H9 (cell line): ENCODE results near the gene EPHX1. TPM values are rescaled to one million over a fixed set of nuclear protein-coding genes. Genes with fewer than 3 reads are reported as not detected.

Experiments used
- DNase-seq: peaks from one replicate; pipeline ENCODE4 v3.0.0-alpha.2; 2017
- H2AFZ ChIP-seq: one replicate; pipeline ENCODE4 v1.6.1; 2013; ENCODE audit warnings: mild to moderate bottlenecking, low read length, control low read depth, moderate library complexity
- H2AK5ac ChIP-seq: 2 replicates; pipeline ENCODE4 v1.6.1; 2013; ENCODE audit warnings: low read length, control low read depth, mixed read lengths; ENCODE audit not compliant: insufficient read length
- H2BK120ac ChIP-seq: one replicate; pipeline ENCODE4 v1.6.1; 2013; ENCODE audit warnings: low read depth, mild to moderate bottlenecking, low read length, control low read depth, inconsistent platforms; ENCODE audit not compliant: poor library complexity, severe bottlenecking
- H2BK12ac ChIP-seq: 2 replicates; pipeline ENCODE4 v1.6.1; 2013; ENCODE audit warnings: low read length, control low read depth, mixed read lengths, low read depth; ENCODE audit not compliant: insufficient read length
- H2BK15ac ChIP-seq: 2 replicates; pipeline ENCODE4 v1.6.1; 2013; ENCODE audit warnings: low read depth, low read length, control low read depth
- H2BK20ac ChIP-seq: one replicate; pipeline ENCODE4 v1.6.1; 2013; ENCODE audit warnings: low read depth, mild to moderate bottlenecking, low read length, control low read depth, inconsistent platforms; ENCODE audit not compliant: poor library complexity, severe bottlenecking
- H2BK5ac ChIP-seq: 2 replicates; pipeline ENCODE4 v1.6.1; 2013; ENCODE audit warnings: low read length, control low read depth, mixed read lengths; ENCODE audit not compliant: insufficient read length
- H3K14ac ChIP-seq: 2 replicates; pipeline ENCODE4 v1.6.1; 2013; ENCODE audit warnings: low read length, control low read depth; ENCODE audit not compliant: insufficient read depth
- H3K18ac ChIP-seq: 2 replicates; pipeline ENCODE4 v1.6.1; 2013; ENCODE audit warnings: low read depth, mild to moderate bottlenecking, mixed read lengths, low read length, control low read depth; ENCODE audit not compliant: insufficient read length
- H3K23ac ChIP-seq: 2 replicates; pipeline ENCODE4 v1.6.1; 2013; ENCODE audit warnings: low read length, control low read depth, mixed read lengths, low read depth; ENCODE audit not compliant: insufficient read length
- H3K23me2 ChIP-seq: 2 replicates; pipeline ENCODE4 v1.6.1; 2013; ENCODE audit warnings: low read depth, mild to moderate bottlenecking, mixed read lengths, low read length, control low read depth; ENCODE audit not compliant: insufficient read length, poor library complexity, severe bottlenecking
- H3K27ac ChIP-seq: 2 replicates; pipeline ENCODE4 v1.5.1; 2013; ENCODE audit warnings: low read length, control low read depth, mixed read lengths, low read depth; ENCODE audit not compliant: insufficient read length
- H3K27me3 ChIP-seq: 2 replicates; pipeline ENCODE4 v1.6.1; 2013; ENCODE audit warnings: low read length, control low read depth, inconsistent platforms; ENCODE audit not compliant: insufficient read depth
- H3K4ac ChIP-seq: 2 replicates; pipeline ENCODE4 v1.6.1; 2013; ENCODE audit warnings: low read depth, mild to moderate bottlenecking, control low read depth, inconsistent platforms, low read length, moderate library complexity
- H3K4me1 ChIP-seq: 2 replicates; pipeline ENCODE4 v1.6.1; 2013; ENCODE audit warnings: low read length, control low read depth, inconsistent platforms; ENCODE audit not compliant: insufficient read depth
- H3K4me2 ChIP-seq: 2 replicates; pipeline ENCODE4 v1.6.1; 2013; ENCODE audit warnings: low read length, control low read depth, mixed read lengths; ENCODE audit not compliant: insufficient read length, insufficient read depth
- H3K56ac ChIP-seq: 2 replicates; pipeline ENCODE4 v1.6.1; 2013; ENCODE audit warnings: low read depth, mild to moderate bottlenecking, mixed read lengths, low read length, control low read depth; ENCODE audit not compliant: insufficient read length
- H3K79me1 ChIP-seq: 2 replicates; pipeline ENCODE4 v1.6.1; 2013; ENCODE audit warnings: low read depth, mild to moderate bottlenecking, moderate library complexity, low read length, control low read depth, inconsistent platforms; ENCODE audit not compliant: insufficient read depth, poor library complexity, severe bottlenecking
- H3K79me2 ChIP-seq: 2 replicates; pipeline ENCODE4 v1.6.1; 2013; ENCODE audit warnings: low read length, control low read depth, inconsistent platforms; ENCODE audit not compliant: insufficient read depth
- H3K9ac ChIP-seq: 2 replicates; pipeline ENCODE4 v1.6.1; 2013; ENCODE audit warnings: low read length, control low read depth, mixed read lengths; ENCODE audit not compliant: insufficient read length; ENCODE audit errors: extremely low read depth
- H3K9me3 ChIP-seq: one replicate; pipeline ENCODE4 v1.6.1; 2013; ENCODE audit warnings: low read depth, low read length, inconsistent platforms; ENCODE audit not compliant: control insufficient read depth
- H3T11ph ChIP-seq: one replicate; pipeline ENCODE4 v1.6.1; 2013; ENCODE audit warnings: mild to moderate bottlenecking, low read length, control low read depth, inconsistent platforms
- H4K20me1 ChIP-seq: one replicate; pipeline ENCODE4 v1.6.1; 2013; ENCODE audit not compliant: control insufficient read depth, insufficient read length, insufficient read depth
- H4K5ac ChIP-seq: 2 replicates; pipeline ENCODE4 v1.6.1; 2013; ENCODE audit warnings: low read depth, mild to moderate bottlenecking, mixed read lengths, low read length, control low read depth; ENCODE audit not compliant: insufficient read length
- H4K8ac ChIP-seq: replicated peaks from 2 replicates; pipeline ENCODE4 v1.6.1; 2013; ENCODE audit warnings: low read length, control low read depth, mixed read lengths, low read depth; ENCODE audit not compliant: insufficient read length
- H4K91ac ChIP-seq: 2 replicates; pipeline ENCODE4 v1.6.1; 2013; ENCODE audit warnings: low read depth, mild to moderate bottlenecking, moderate library complexity, mixed read lengths, low read length, control low read depth; ENCODE audit not compliant: insufficient read length
- H3K27ac Mint-ChIP-seq, 3 experiments: 2 replicates in 2 of 3; 3 replicates in 1 of 3; pipeline ENCODE4 v1.8.0; 2020 to 2021; ENCODE audit warnings: mixed read lengths in 3 of 3, mild to moderate bottlenecking in 1 of 3, moderate library complexity in 1 of 3
- H3K27me3 Mint-ChIP-seq: 2 replicates; pipeline ENCODE4 v1.8.0; 2021; ENCODE audit warnings: low read depth, mild to moderate bottlenecking, moderate library complexity, mixed read lengths
- H3K36me3 Mint-ChIP-seq, 3 experiments: 2 replicates in 2 of 3; 3 replicates in 1 of 3; pipeline ENCODE4 v1.8.0; 2020 to 2021; ENCODE audit warnings: low read depth in 3 of 3, mixed read lengths in 3 of 3; ENCODE audit not compliant: insufficient read depth in 1 of 3
- H3K4me1 Mint-ChIP-seq, 2 experiments: 2 replicates each; pipeline ENCODE4 v1.8.0; 2020; ENCODE audit warnings: mixed read lengths in 2 of 2
- H3K4me3 Mint-ChIP-seq, 2 experiments: 2 replicates in 1 of 2; 3 replicates in 1 of 2; pipeline ENCODE4 v1.8.0; 2020 to 2021; ENCODE audit warnings: mild to moderate bottlenecking in 2 of 2, mixed read lengths in 2 of 2, moderate library complexity in 1 of 2
- H3K9me3 Mint-ChIP-seq, 2 experiments: 2 replicates in 1 of 2; 3 replicates in 1 of 2; pipeline ENCODE4 v1.8.0; 2020; ENCODE audit warnings: mild to moderate bottlenecking in 2 of 2, mixed read lengths in 2 of 2, moderate library complexity in 1 of 2
- WGBS: extraction: QIAGEN DNeasy Blood & Tissue Kit; methylation state at CpG from one replicate; pipeline ENCODE4 v1.1.7; 2013; ENCODE audit warnings: missing lambda C conversion rate, low lambda C conversion rate, mixed read lengths; ENCODE audit not compliant: insufficient read length; ENCODE audit errors: extremely low coverage; 5-methylcytosine and 5-hydroxymethylcytosine counted together
- total RNA-seq: library from RNA; stranded (reverse); gene quantifications from 2 replicates; pipeline ENCODE4 v1.2.1, GENCODE V29; 2021
- TF ChIP-seq, protein P1 (sequence below): fragments of 200-600 bp; sonication (generic); conservative IDR thresholded peaks from 3 replicates; pipeline ENCODE4 v1.8.0; 2021; ENCODE audit warnings: antibody characterized with exemption, mild to moderate bottlenecking

EPHX1 gene
- total RNA-seq, 1 experiment from 2014 or later: 40.6 TPM

DNA sequence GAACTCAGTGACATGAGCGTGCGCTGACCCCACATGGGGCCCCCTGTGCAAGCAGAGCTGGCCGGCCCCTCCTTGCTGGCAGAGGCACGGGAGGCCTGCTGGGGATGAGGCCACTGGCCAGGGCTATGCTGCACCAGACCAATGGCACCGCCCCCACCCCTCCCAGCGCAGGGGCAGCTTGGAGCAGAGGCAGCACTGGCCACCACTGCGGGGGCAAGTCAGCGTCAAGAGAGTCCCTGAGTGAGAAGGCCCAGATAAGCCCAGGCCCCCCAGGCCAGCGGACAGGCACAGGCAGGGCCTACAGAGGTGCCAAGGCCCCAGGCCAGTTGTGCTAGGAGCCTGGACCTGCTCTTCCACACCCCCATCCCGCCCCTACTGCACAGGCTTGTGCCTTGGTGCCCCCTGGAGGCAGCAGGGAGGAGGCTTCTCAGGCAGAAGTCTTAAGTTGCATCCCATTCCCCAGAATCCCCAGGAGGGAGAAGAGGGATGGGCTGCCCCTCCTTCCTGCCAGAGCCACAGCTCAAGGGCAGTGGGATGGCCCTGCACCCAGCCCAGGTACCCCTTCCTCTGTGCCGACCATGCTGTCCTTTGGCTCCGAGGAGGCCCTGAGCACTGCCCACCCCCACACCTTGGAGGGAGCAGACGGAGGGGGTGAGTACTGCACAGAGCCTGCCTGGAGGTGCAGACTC lies 35.8 kb downstream of the EPHX1 start:
- no peak overlapping the region for H2AFZ ChIP-seq
- no peak overlapping the region for H4K8ac ChIP-seq
- H4K5ac ChIP-seq: no peak overlapping the region
- H3K4me1 ChIP-seq: no peaks in the 10 kb centered on the region
- no peak overlapping the region for H3T11ph ChIP-seq
- H3K56ac ChIP-seq: no peak overlapping the region
- WGBS: no CpG with 5 or more reads among the region's 13 CpGs
- no peak overlapping the region for H3K4me2 ChIP-seq
- H3K9me3 ChIP-seq: no peaks in the 10 kb centered on the region
- Mint-ChIP-seq H3K9me3 (peaks cover 0 to under 1% of the 10 kb centered on the region in 2 experiments; a peak in 3 of 5 replicates), H3K4me1 (peaks cover 14 to 19% of the 10 kb centered on the region in 2 experiments), H3K27me3 (no peaks in the 10 kb centered on the region; the same call in 1 of the 2 replicates), H3K4me3 (no peak overlapping the region), H3K36me3 (peaks cover 42 to 66% (median 47%) of the 10 kb centered on the region in 3 experiments), H3K27ac (peak overlapping the region; percentile 40 to 84 (median 79); a peak in 3 of 7 replicates)
- H3K14ac ChIP-seq: no peak overlapping the region
- H2BK120ac ChIP-seq: no peak overlapping the region
- TF ChIP-seq, protein P1, sequence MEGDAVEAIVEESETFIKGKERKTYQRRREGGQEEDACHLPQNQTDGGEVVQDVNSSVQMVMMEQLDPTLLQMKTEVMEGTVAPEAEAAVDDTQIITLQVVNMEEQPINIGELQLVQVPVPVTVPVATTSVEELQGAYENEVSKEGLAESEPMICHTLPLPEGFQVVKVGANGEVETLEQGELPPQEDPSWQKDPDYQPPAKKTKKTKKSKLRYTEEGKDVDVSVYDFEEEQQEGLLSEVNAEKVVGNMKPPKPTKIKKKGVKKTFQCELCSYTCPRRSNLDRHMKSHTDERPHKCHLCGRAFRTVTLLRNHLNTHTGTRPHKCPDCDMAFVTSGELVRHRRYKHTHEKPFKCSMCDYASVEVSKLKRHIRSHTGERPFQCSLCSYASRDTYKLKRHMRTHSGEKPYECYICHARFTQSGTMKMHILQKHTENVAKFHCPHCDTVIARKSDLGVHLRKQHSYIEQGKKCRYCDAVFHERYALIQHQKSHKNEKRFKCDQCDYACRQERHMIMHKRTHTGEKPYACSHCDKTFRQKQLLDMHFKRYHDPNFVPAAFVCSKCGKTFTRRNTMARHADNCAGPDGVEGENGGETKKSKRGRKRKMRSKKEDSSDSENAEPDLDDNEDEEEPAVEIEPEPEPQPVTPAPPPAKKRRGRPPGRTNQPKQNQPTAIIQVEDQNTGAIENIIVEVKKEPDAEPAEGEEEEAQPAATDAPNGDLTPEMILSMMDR: peak; percentile 90
- H2AK5ac ChIP-seq: no peak overlapping the region
- no peak overlapping the region for H2BK5ac ChIP-seq
- H4K20me1 ChIP-seq: no peaks in the 10 kb centered on the region
- H3K79me2 ChIP-seq: no peaks in the 10 kb centered on the region
- no peak overlapping the region for H2BK12ac ChIP-seq
- no peak overlapping the region for H3K18ac ChIP-seq
- no peak overlapping the region for H3K4ac ChIP-seq
- H3K79me1 ChIP-seq: no peaks in the 10 kb centered on the region
- peak; percentile 95 for DNase-seq
- no peaks in the 10 kb centered on the region for H3K27me3 ChIP-seq
- no peak overlapping the region for H2BK15ac ChIP-seq
- no peak overlapping the region for H3K23ac ChIP-seq
- H4K91ac ChIP-seq: no peak overlapping the region
- no peak overlapping the region for H3K27ac ChIP-seq
- H2BK20ac ChIP-seq: no peak overlapping the region
- no peak overlapping the region for H3K9ac ChIP-seq
- H3K23me2 ChIP-seq: no peaks in the 10 kb centered on the region
